IPS DF 6.9 (cell line): ENCODE results near the gene LZTS3.
"Not testable (repeated sequence)": the region's sequence is repeated elsewhere in the genome, so short reads cannot be mapped to it uniquely, and the experiment has no call there.

Experiments used
- DNase-seq: peaks from one replicate; pipeline ENCODE4 v3.0.0-alpha.2; 2013; ENCODE audit warnings: low read depth, low spot score
- H3K27ac ChIP-seq: one replicate; pipeline ENCODE4 v1.5.1; 2013; ENCODE audit warnings: low read length, control low read depth
- H3K27me3 ChIP-seq: 2 replicates; pipeline ENCODE4 v1.6.1; 2013; ENCODE audit warnings: mild to moderate bottlenecking, low read length; ENCODE audit not compliant: control insufficient read depth, insufficient read depth
- H3K36me3 ChIP-seq: 2 replicates; pipeline ENCODE4 v1.6.1; 2013; ENCODE audit warnings: low read length; ENCODE audit not compliant: control insufficient read depth, insufficient read depth
- H3K4me1 ChIP-seq: 2 replicates; pipeline ENCODE4 v1.6.1; 2013; ENCODE audit warnings: low read length; ENCODE audit not compliant: control insufficient read depth, insufficient read depth
- H3K4me3 ChIP-seq: 2 replicates; pipeline ENCODE4 v1.5.1; 2013; ENCODE audit warnings: mild to moderate bottlenecking, low read length
- H3K9me3 ChIP-seq: 2 replicates; pipeline ENCODE4 v1.6.1; 2013; ENCODE audit warnings: low read length, inconsistent platforms; ENCODE audit not compliant: control insufficient read depth, insufficient read depth
- WGBS: extraction: QIAGEN DNeasy Blood & Tissue Kit; methylation state at CpG from one replicate; pipeline ENCODE4 v1.1.7; 2013; ENCODE audit warnings: mixed read lengths, missing lambda C conversion rate; ENCODE audit not compliant: insufficient read length, insufficient coverage; 5-methylcytosine and 5-hydroxymethylcytosine counted together

Gene LZTS3

GRCh38 chr20:3172933-3173609, at the start of gene LZTS3:
LZTS3 (minus strand) TSS chr20:3173549; CDS start chr20:3167163, 6,386 bp downstream.
- Histone ChIP-seq H3K4me1 (peaks cover 8% of the 10 kb centered on the region), H3K27ac (no peak within 1 kb of the TSS), H3K4me3 (peak within 1 kb of the TSS; percentile 95), H3K36me3 (no peaks in the 10 kb centered on the region), H3K9me3 (no peaks in the 10 kb centered on the region), H3K27me3 (no peaks in the 10 kb centered on the region)
- WGBS: no CpG with 5 or more reads among the region's 62 CpGs
- peak; percentile 67 for DNase-seq

GRCh38 chr20:3221398-3222226, 48.3 kb upstream of the LZTS3 start:
- H3K4me1 ChIP-seq: no peaks in the 10 kb centered on the region; the same call in 1 of the 2 replicates
- peaks cover 19% of the 10 kb centered on the region for H3K36me3 ChIP-seq
- no peak overlapping the region for H3K27ac ChIP-seq

GRCh38 chr20:3218307-3218988, 45.1 kb upstream of the LZTS3 start:
- no CpG with 5 or more reads among the region's 30 CpGs for WGBS
- Histone ChIP-seq H3K4me1 (no peaks in the 10 kb centered on the region; the same call in 1 of the 2 replicates), H3K4me3 (no peak overlapping the region), H3K9me3 (no peaks in the 10 kb centered on the region), H3K36me3 (peaks cover 21% of the 10 kb centered on the region), H3K27ac (no peak overlapping the region), H3K27me3 (no peaks in the 10 kb centered on the region)
- no peak for DNase-seq

More at GRCh38 chr20:3221398-3222226, 48.3 kb upstream of the LZTS3 start:
- no CpG with 5 or more reads among the region's 18 CpGs for WGBS
- Histone ChIP-seq H3K9me3 (no peaks in the 10 kb centered on the region), H3K27me3 (no peaks in the 10 kb centered on the region), H3K4me3 (no peak overlapping the region)
- DNase-seq: no peak

GRCh38 chr20:3215359-3215917, 42.1 kb upstream of the LZTS3 start:
- not testable (repeated sequence) for H3K9me3 ChIP-seq, H3K4me3 ChIP-seq, H3K27me3 ChIP-seq, DNase-seq, H3K4me1 ChIP-seq, H3K27ac ChIP-seq
- WGBS: no CpG with 5 or more reads among the region's 7 CpGs
- H3K36me3 ChIP-seq: peaks cover 12% of the 10 kb centered on the region

- no CpG with 5 or more reads among the region's 7 CpGs for WGBS
- H3K27ac ChIP-seq: no peak overlapping the region
- H3K36me3 ChIP-seq: peaks cover 12% of the 10 kb centered on the region
- DNase-seq: no peak
- H3K4me3 ChIP-seq: no peak overlapping the region
- no peaks in the 10 kb centered on the region for H3K9me3 ChIP-seq
- peaks cover 3% of the 10 kb centered on the region for H3K4me1 ChIP-seq
- H3K27me3 ChIP-seq: no peaks in the 10 kb centered on the region
Measured at GRCh38 chr20:3213226-3213625, 39.9 kb upstream of the LZTS3 start.

GRCh38 chr20:3210346-3210745, 37.0 kb upstream of the LZTS3 start:
- Histone ChIP-seq H3K4me1 (peaks cover 3% of the 10 kb centered on the region), H3K27me3 (no peaks in the 10 kb centered on the region), H3K4me3 (peak overlapping the region; percentile 95; the same call in 1 of the 2 replicates), H3K36me3 (peaks cover 10% of the 10 kb centered on the region), H3K9me3 (no peaks in the 10 kb centered on the region), H3K27ac (no peak overlapping the region)
- no CpG with 5 or more reads among the region's 2 CpGs for WGBS
- no peak for DNase-seq

GRCh38 chr20:3209946-3210317, 36.6 kb upstream of the LZTS3 start:
- DNase-seq: no peak
- H3K27ac ChIP-seq: no peak overlapping the region
- WGBS: no CpG with 5 or more reads among the region's 10 CpGs

GRCh38 chr20:3209257-3209945, 36.1 kb upstream of the LZTS3 start, which contains the start of gene ITPA:
ITPA (plus strand) TSS chr20:3209498; CDS start chr20:3209552, 54 bp downstream.
- DNase-seq: peak; percentile 29
- Histone ChIP-seq H3K27me3 (no peaks in the 10 kb centered on the region), H3K36me3 (peaks cover 9% of the 10 kb centered on the region; the same call in 1 of the 2 replicates), H3K4me3 (peak within 1 kb of the TSS; percentile 95), H3K27ac (no peak within 1 kb of the TSS), H3K4me1 (peaks cover 3% of the 10 kb centered on the region), H3K9me3 (no peaks in the 10 kb centered on the region)
- WGBS: no CpG with 5 or more reads among the region's 48 CpGs

More at GRCh38 chr20:3209946-3210317, 36.6 kb upstream of the LZTS3 start:
- H3K4me3 ChIP-seq: peak overlapping the region; percentile 95
- peaks cover 9% of the 10 kb centered on the region for H3K36me3 ChIP-seq
- H3K4me1 ChIP-seq: peaks cover 3% of the 10 kb centered on the region
- H3K27me3 ChIP-seq: no peaks in the 10 kb centered on the region
- H3K9me3 ChIP-seq: no peaks in the 10 kb centered on the region

GRCh38 chr20:3208786-3209256, 35.5 kb upstream of the LZTS3 start:
- Histone ChIP-seq H3K36me3 (peaks cover 7% of the 10 kb centered on the region; the same call in 1 of the 2 replicates), H3K4me3 (peak overlapping the region; percentile 95), H3K4me1 (peaks cover 3% of the 10 kb centered on the region), H3K27ac (no peak overlapping the region), H3K9me3 (no peaks in the 10 kb centered on the region), H3K27me3 (no peaks in the 10 kb centered on the region)
- no peak for DNase-seq
- WGBS: no CpG with 5 or more reads among the region's 10 CpGs
